ENCODE measurements around the gene DCLK2. TPM values are rescaled to one million over a fixed set of nuclear protein-coding genes. Genes with fewer than 3 reads are reported as not detected.

Gene DCLK2
- total RNA-seq, 1 donor from 2014 or later, result 12.6 TPM

GRCh38 chr4:150114641-150115040 is 36.4 kb downstream of the DCLK2 start:
- Mint-ChIP-seq H3K4me1 (ENCODE audit: unreplicated experiment) (peaks cover 49% of the 10 kb centered on the region), H3K9me3 (ENCODE audit: unreplicated experiment) (peaks cover 27% of the 10 kb centered on the region), H3K4me3 (ENCODE audit: unreplicated experiment) (no peak overlapping the region), H3K36me3 (ENCODE audit: unreplicated experiment) (peaks cover 13% of the 10 kb centered on the region), H3K27me3 (ENCODE audit: unreplicated experiment) (no peaks in the 10 kb centered on the region), H3K27ac (ENCODE audit: unreplicated experiment) (no peak overlapping the region)
- TF ChIP-seq CTCF (IDR thresholded peaks at IDR 0.05), result no peak
- no peak for DNase-seq (ENCODE audit: extremely low spot score, unreplicated experiment)

- Mint-ChIP-seq H3K4me3 (ENCODE audit: unreplicated experiment) (no peak overlapping the region), H3K27me3 (ENCODE audit: unreplicated experiment) (no peaks in the 10 kb centered on the region), H3K9me3 (ENCODE audit: unreplicated experiment) (peaks cover 26% of the 10 kb centered on the region), H3K4me1 (ENCODE audit: unreplicated experiment) (peaks cover 53% of the 10 kb centered on the region), H3K36me3 (ENCODE audit: unreplicated experiment) (peaks cover 13% of the 10 kb centered on the region), H3K27ac (ENCODE audit: unreplicated experiment) (no peak overlapping the region)
- TF ChIP-seq CTCF (IDR thresholded peaks at IDR 0.05), result no peak
- no peak for DNase-seq (ENCODE audit: extremely low spot score, unreplicated experiment)
These were observed 37.6 kb downstream of the DCLK2 start for GRCh38 chr4:150115851-150116250.

GRCh38 chr4:150116506-150116905 is 38.3 kb downstream of the DCLK2 start:
- Mint-ChIP-seq H3K4me3 (ENCODE audit: unreplicated experiment) (no peak overlapping the region), H3K4me1 (ENCODE audit: unreplicated experiment) (peaks cover 54% of the 10 kb centered on the region), H3K36me3 (ENCODE audit: unreplicated experiment) (peaks cover 12% of the 10 kb centered on the region), H3K27me3 (ENCODE audit: unreplicated experiment) (no peaks in the 10 kb centered on the region), H3K9me3 (ENCODE audit: unreplicated experiment) (peaks cover 19% of the 10 kb centered on the region), H3K27ac (ENCODE audit: unreplicated experiment) (no peak overlapping the region)
- no peak for DNase-seq (ENCODE audit: extremely low spot score, unreplicated experiment)
- TF ChIP-seq CTCF (IDR thresholded peaks at IDR 0.05), result no peak

- Mint-ChIP-seq H3K4me1 (ENCODE audit: unreplicated experiment) (peaks cover 53% of the 10 kb centered on the region), H3K27ac (ENCODE audit: unreplicated experiment) (no peak overlapping the region)
These were observed 38.8 kb downstream of the DCLK2 start for GRCh38 chr4:150117094-150117493.

GRCh38 chr4:150117629-150118028 is 39.4 kb downstream of the DCLK2 start:
- peaks cover 11% of the 10 kb centered on the region for H3K36me3 Mint-ChIP-seq (ENCODE audit: unreplicated experiment)
- no peak overlapping the region for H3K27ac Mint-ChIP-seq (ENCODE audit: unreplicated experiment)
- H3K27me3 Mint-ChIP-seq (ENCODE audit: unreplicated experiment), result no peaks in the 10 kb centered on the region
- H3K9me3 Mint-ChIP-seq (ENCODE audit: unreplicated experiment), result peaks cover 13% of the 10 kb centered on the region
- peaks cover 49% of the 10 kb centered on the region for H3K4me1 Mint-ChIP-seq (ENCODE audit: unreplicated experiment)
- no peak overlapping the region for H3K4me3 Mint-ChIP-seq (ENCODE audit: unreplicated experiment)
- no peak for TF ChIP-seq CTCF (IDR thresholded peaks at IDR 0.05)
- no peak for DNase-seq (ENCODE audit: extremely low spot score, unreplicated experiment)

More at GRCh38 chr4:150117094-150117493, 38.8 kb downstream of the DCLK2 start:
- Mint-ChIP-seq H3K9me3 (ENCODE audit: unreplicated experiment) (peaks cover 14% of the 10 kb centered on the region), H3K27me3 (ENCODE audit: unreplicated experiment) (no peaks in the 10 kb centered on the region), H3K36me3 (ENCODE audit: unreplicated experiment) (peaks cover 9% of the 10 kb centered on the region), H3K4me3 (ENCODE audit: unreplicated experiment) (no peak overlapping the region)
- DNase-seq (ENCODE audit: extremely low spot score, unreplicated experiment), result no peak
- no peak for TF ChIP-seq CTCF (IDR thresholded peaks at IDR 0.05)
